ENCODE results near the gene KCNE1.

- TF ChIP-seq CTCF (CRISPR knock-in tag; IDR thresholded peaks at IDR 0.05) (no peak), NCOA2 (CRISPR knock-in tag; IDR thresholded peaks at IDR 0.05) (no peak), ETV6 (CRISPR knock-in tag; conservative IDR thresholded peaks at IDR 0.05) (no peak), ATF1 (CRISPR knock-in tag; IDR thresholded peaks at IDR 0.05) (no peak), NFE2L2 (IDR thresholded peaks at IDR 0.05; ENCODE audit: low read length) (no peak), REST (IDR thresholded peaks at IDR 0.05; ENCODE audit: borderline replicate concordance in 1 of 2, low read depth in 1 of 2, low read length in 2 of 2) (no peak), TAF1 (CRISPR knock-in tag; IDR thresholded peaks at IDR 0.05) (no peak), RXRA (CRISPR knock-in tag; IDR thresholded peaks at IDR 0.05) (no peak), ZBTB1 (CRISPR knock-in tag; IDR thresholded peaks at IDR 0.05; ENCODE audit: borderline replicate concordance) (no peak), MEF2D (CRISPR knock-in tag; IDR thresholded peaks at IDR 0.05) (no peak), ZKSCAN1 (IDR thresholded peaks at IDR 0.05; ENCODE audit: low read length) (no peak), DPF2 (CRISPR knock-in tag; IDR thresholded peaks at IDR 0.05; ENCODE audit: borderline replicate concordance, low read depth) (no peak), POLR2A (IDR thresholded peaks at IDR 0.05; ENCODE audit: insufficient read depth in 1 of 2, low read depth in 2 of 2, low read length in 2 of 2) (no peak)
- TF ChIP-seq, protein P1, sequence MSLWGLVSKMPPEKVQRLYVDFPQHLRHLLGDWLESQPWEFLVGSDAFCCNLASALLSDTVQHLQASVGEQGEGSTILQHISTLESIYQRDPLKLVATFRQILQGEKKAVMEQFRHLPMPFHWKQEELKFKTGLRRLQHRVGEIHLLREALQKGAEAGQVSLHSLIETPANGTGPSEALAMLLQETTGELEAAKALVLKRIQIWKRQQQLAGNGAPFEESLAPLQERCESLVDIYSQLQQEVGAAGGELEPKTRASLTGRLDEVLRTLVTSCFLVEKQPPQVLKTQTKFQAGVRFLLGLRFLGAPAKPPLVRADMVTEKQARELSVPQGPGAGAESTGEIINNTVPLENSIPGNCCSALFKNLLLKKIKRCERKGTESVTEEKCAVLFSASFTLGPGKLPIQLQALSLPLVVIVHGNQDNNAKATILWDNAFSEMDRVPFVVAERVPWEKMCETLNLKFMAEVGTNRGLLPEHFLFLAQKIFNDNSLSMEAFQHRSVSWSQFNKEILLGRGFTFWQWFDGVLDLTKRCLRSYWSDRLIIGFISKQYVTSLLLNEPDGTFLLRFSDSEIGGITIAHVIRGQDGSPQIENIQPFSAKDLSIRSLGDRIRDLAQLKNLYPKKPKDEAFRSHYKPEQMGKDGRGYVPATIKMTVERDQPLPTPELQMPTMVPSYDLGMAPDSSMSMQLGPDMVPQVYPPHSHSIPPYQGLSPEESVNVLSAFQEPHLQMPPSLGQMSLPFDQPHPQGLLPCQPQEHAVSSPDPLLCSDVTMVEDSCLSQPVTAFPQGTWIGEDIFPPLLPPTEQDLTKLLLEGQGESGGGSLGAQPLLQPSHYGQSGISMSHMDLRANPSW (CRISPR knock-in tag; IDR thresholded peaks at IDR 0.05; ENCODE audit: borderline replicate concordance), result no peak
Measured at GRCh38 chr21:34560021-34560420, 48.0 kb upstream of the KCNE1 start.
